ENCODE data around the gene TSKS. TPM values are rescaled to one million over a fixed set of nuclear protein-coding genes. Genes with fewer than 3 reads are reported as not detected.

The TSKS gene
- total RNA-seq, 1 donor from 2014 or later, result not detected

GRCh38 chr19:49716154-49716553, 47.0 kb downstream of the TSKS start:
- TF ChIP-seq CTCF (IDR thresholded peaks at IDR 0.05), result no peak
- H3K4me1 Mint-ChIP-seq (ENCODE audit: low read depth), result peaks cover 17% of the 10 kb centered on the region
- no peak overlapping the region for H3K27ac Mint-ChIP-seq (ENCODE audit: unreplicated experiment)
- no peak overlapping the region for H3K4me3 Mint-ChIP-seq (ENCODE audit: unreplicated experiment)
- peaks cover 3% of the 10 kb centered on the region for H3K36me3 Mint-ChIP-seq (ENCODE audit: low read depth)
- no peak for DNase-seq (ENCODE audit: low spot score)
- H3K27me3 Mint-ChIP-seq (ENCODE audit: low read depth), result no peaks in the 10 kb centered on the region
- H3K9me3 Mint-ChIP-seq (ENCODE audit: low read depth), result no peaks in the 10 kb centered on the region

GRCh38 chr19:49713236-49713845, 49.8 kb downstream of the TSKS start:
- no peaks in the 10 kb centered on the region for H3K27me3 Mint-ChIP-seq (ENCODE audit: low read depth)
- DNase-seq (ENCODE audit: low spot score), result no peak
- H3K9me3 Mint-ChIP-seq (ENCODE audit: low read depth), result no peaks in the 10 kb centered on the region
- H3K36me3 Mint-ChIP-seq (ENCODE audit: low read depth), result peaks cover 6% of the 10 kb centered on the region
- H3K27ac Mint-ChIP-seq (ENCODE audit: unreplicated experiment), result no peak overlapping the region
- H3K4me3 Mint-ChIP-seq (ENCODE audit: unreplicated experiment), result no peak overlapping the region
- peaks cover 9% of the 10 kb centered on the region for H3K4me1 Mint-ChIP-seq (ENCODE audit: low read depth)
- no peak for TF ChIP-seq CTCF (IDR thresholded peaks at IDR 0.05)

- Mint-ChIP-seq H3K4me3 (ENCODE audit: unreplicated experiment) (no peak overlapping the region), H3K27ac (ENCODE audit: unreplicated experiment) (no peak overlapping the region), H3K4me1 (ENCODE audit: low read depth) (peaks cover 2% of the 10 kb centered on the region)
Observed at GRCh38 chr19:49712397-49712859, 50.7 kb downstream of the TSKS start.

GRCh38 chr19:49710372-49710951, 52.6 kb downstream of the TSKS start:
- H3K27ac Mint-ChIP-seq (ENCODE audit: unreplicated experiment), result no peak overlapping the region
- H3K4me3 Mint-ChIP-seq (ENCODE audit: unreplicated experiment), result no peak overlapping the region
- no peaks in the 10 kb centered on the region for H3K9me3 Mint-ChIP-seq (ENCODE audit: low read depth)
- DNase-seq (ENCODE audit: low spot score), result no peak
- no peaks in the 10 kb centered on the region for H3K27me3 Mint-ChIP-seq (ENCODE audit: low read depth)
- no peaks in the 10 kb centered on the region for H3K4me1 Mint-ChIP-seq (ENCODE audit: low read depth)
- TF ChIP-seq CTCF (IDR thresholded peaks at IDR 0.05), result no peak
- H3K36me3 Mint-ChIP-seq (ENCODE audit: low read depth), result peaks cover 7% of the 10 kb centered on the region

More at GRCh38 chr19:49712397-49712859, 50.7 kb downstream of the TSKS start:
- DNase-seq (ENCODE audit: low spot score), result no peak
- peaks cover 6% of the 10 kb centered on the region for H3K36me3 Mint-ChIP-seq (ENCODE audit: low read depth)
- no peak for TF ChIP-seq CTCF (IDR thresholded peaks at IDR 0.05)
- H3K9me3 Mint-ChIP-seq (ENCODE audit: low read depth), result no peaks in the 10 kb centered on the region
- H3K27me3 Mint-ChIP-seq (ENCODE audit: low read depth), result no peaks in the 10 kb centered on the region

- H3K36me3 Mint-ChIP-seq (ENCODE audit: low read depth), result peaks cover 6% of the 10 kb centered on the region
- H3K27ac Mint-ChIP-seq (ENCODE audit: unreplicated experiment), result no peak overlapping the region
- no peak overlapping the region for H3K4me3 Mint-ChIP-seq (ENCODE audit: unreplicated experiment)
- no peaks in the 10 kb centered on the region for H3K27me3 Mint-ChIP-seq (ENCODE audit: low read depth)
- no peaks in the 10 kb centered on the region for H3K9me3 Mint-ChIP-seq (ENCODE audit: low read depth)
- H3K4me1 Mint-ChIP-seq (ENCODE audit: low read depth), result no peaks in the 10 kb centered on the region
- no peak for DNase-seq (ENCODE audit: low spot score)
- no peak for TF ChIP-seq CTCF (IDR thresholded peaks at IDR 0.05)
Observed at GRCh38 chr19:49705919-49706318, 57.2 kb downstream of the TSKS start.

Data from chondrocyte (in vitro differentiated cells).